Stomach (tissue), 9 donors: Measurements from ENCODE around the gene RNF5. TPM values are rescaled to one million over a fixed set of nuclear protein-coding genes. Genes with fewer than 3 reads are reported as not detected.

Experiments
- DNase-seq, 2 donors: peaks; one replicate each; pipeline versions ENCODE4 v3.0.0 to v3.0.0-alpha.2; 2013 to 2019
- H3K27ac ChIP-seq, 5 donors: fragments of 200-600 bp in 4 of 5; sonication (generic) in 4 of 5; one replicate each; pipeline ENCODE4 v1.5.1; 2013 to 2019; ENCODE audit warnings: mild to moderate bottlenecking in 1 of 5, moderate library complexity in 1 of 5
- H3K27me3 ChIP-seq, 3 donors: fragments of 200-600 bp; sonication (generic); one replicate each; pipeline ENCODE4 v1.5.1; 2017 to 2019; ENCODE audit warnings: mixed run types in 1 of 3
- H3K36me3 ChIP-seq, 4 donors: fragments of 200-600 bp; sonication (generic); 1 replicate in 3 of 4; 2 replicates in 1 of 4; pipeline ENCODE4 v1.5.1; 2016 to 2019
- H3K4me1 ChIP-seq, 4 donors: fragments of 200-600 bp; sonication (generic); one replicate each; pipeline ENCODE4 v1.5.1; 2016 to 2019
- H3K4me3 ChIP-seq, 4 donors: fragments of 200-600 bp; sonication (generic) in 3 of 4; one replicate each; pipeline ENCODE4 v1.5.1; 2016 to 2019; ENCODE audit warnings: mild to moderate bottlenecking in 1 of 4
- H3K9me3 ChIP-seq, 4 donors: fragments of 200-600 bp; sonication (generic); one replicate each; pipeline ENCODE4 v1.5.1; 2016 to 2019
- EP300 ChIP-seq: sonication (generic); formaldehyde crosslinking; IDR thresholded peaks from one replicate; pipeline ENCODE4 v1.6.1; 2017; ENCODE audit warnings: antibody characterized with exemption
- POLR2A ChIP-seq, 4 donors: fragments of 450-650 bp; IDR thresholded peaks; one replicate each; pipeline ENCODE4 v1.6.1; 2016; ENCODE audit warnings: antibody characterized with exemption in 4 of 4, control low read depth in 2 of 4, mild to moderate bottlenecking in 1 of 4, moderate library complexity in 1 of 4
- POLR2AphosphoS5 ChIP-seq, 3 donors: sonication (generic); formaldehyde crosslinking; IDR thresholded peaks; one replicate each; pipeline ENCODE4 v1.6.1; 2016; ENCODE audit warnings: antibody characterized with exemption in 3 of 3
- WGBS, 5 donors: extraction: QIAGEN DNeasy Blood & Tissue Kit in 3 of 5; methylation state at CpG; one replicate each; pipeline versions ENCODE4 v1.1.5 to v1.1.7; 2013 to 2018; 5-methylcytosine and 5-hydroxymethylcytosine counted together
- intact Hi-C: fragments of 100-400 bp; cut with DNase I; formaldehyde crosslinking; loops from one replicate; pipeline ENCODE4 v1.15.1; 2023; ENCODE audit warnings: low total_unique reads
- polyA plus RNA-seq, 3 donors: library from polyadenylated mRNA; stranded (reverse); fragments of 200-250 nt; gene quantifications; one replicate each; pipeline ENCODE4 v1.2.3, GENCODE V29; 2013
- total RNA-seq, 5 donors: library from RNA; depleted of rRNA; stranded (reverse); fragments of >200 nt; gene quantifications; one replicate each; pipeline versions ENCODE4 v1.1.0 to v1.2.3, GENCODE V29; 2014 to 2016
- TF ChIP-seq, protein P1 (sequence below), 7 experiments: fragments of 450-650 bp in 4 of 7; fragments of 200-600 bp in 3 of 7; sonication (generic) in 3 of 7; IDR thresholded peaks; one replicate each; pipeline ENCODE4 v1.5.1; 2016 to 2019; ENCODE audit warnings: antibody characterized with exemption in 7 of 7, control low read depth in 2 of 7, mild to moderate bottlenecking in 1 of 7
- donor health status: healthy with polysubstance abuse.
- donor health status: Bipolar disorder and iron deficiency.
- donor health status: healthy.

RNF5 gene
- total and polyA plus RNA-seq, 8 donors, result 22.6 to 107 (median 66.0) TPM

GRCh38 chr6:32215617-32216016, 37.4 kb downstream of the RNF5 start:
- TF ChIP-seq POLR2AphosphoS5 (IDR thresholded peaks at IDR 0.05) (no peak), POLR2A (IDR thresholded peaks at IDR 0.05) (no peak)
- Histone ChIP-seq H3K4me1 (no peaks in the 10 kb centered on the region), H3K27ac (no peak overlapping the region), H3K36me3 (no peaks in the 10 kb centered on the region), H3K4me3 (no peak overlapping the region), H3K27me3 (peaks cover 0 to 3% (median 0%) of the 10 kb centered on the region in 3 donors), H3K9me3 (no peaks in the 10 kb centered on the region)
- intact Hi-C loops, result no loop called here
- no peak for DNase-seq
- 92 to 98% (median 97%) methylated on average over 4 of the region's 4 CpGs for WGBS, 5 donors

GRCh38 chr6:32216285-32216684, 38.1 kb downstream of the RNF5 start:
- WGBS, 5 donors, result 73 to 91% (median 85%) methylated on average over 10 of the region's 10 CpGs
- no peaks in the 10 kb centered on the region for H3K36me3 ChIP-seq
- TF ChIP-seq POLR2A (IDR thresholded peaks at IDR 0.05), result no peak
- no peak for TF ChIP-seq POLR2AphosphoS5 (IDR thresholded peaks at IDR 0.05)
- no peak for TF ChIP-seq EP300
- TF ChIP-seq, protein P1, sequence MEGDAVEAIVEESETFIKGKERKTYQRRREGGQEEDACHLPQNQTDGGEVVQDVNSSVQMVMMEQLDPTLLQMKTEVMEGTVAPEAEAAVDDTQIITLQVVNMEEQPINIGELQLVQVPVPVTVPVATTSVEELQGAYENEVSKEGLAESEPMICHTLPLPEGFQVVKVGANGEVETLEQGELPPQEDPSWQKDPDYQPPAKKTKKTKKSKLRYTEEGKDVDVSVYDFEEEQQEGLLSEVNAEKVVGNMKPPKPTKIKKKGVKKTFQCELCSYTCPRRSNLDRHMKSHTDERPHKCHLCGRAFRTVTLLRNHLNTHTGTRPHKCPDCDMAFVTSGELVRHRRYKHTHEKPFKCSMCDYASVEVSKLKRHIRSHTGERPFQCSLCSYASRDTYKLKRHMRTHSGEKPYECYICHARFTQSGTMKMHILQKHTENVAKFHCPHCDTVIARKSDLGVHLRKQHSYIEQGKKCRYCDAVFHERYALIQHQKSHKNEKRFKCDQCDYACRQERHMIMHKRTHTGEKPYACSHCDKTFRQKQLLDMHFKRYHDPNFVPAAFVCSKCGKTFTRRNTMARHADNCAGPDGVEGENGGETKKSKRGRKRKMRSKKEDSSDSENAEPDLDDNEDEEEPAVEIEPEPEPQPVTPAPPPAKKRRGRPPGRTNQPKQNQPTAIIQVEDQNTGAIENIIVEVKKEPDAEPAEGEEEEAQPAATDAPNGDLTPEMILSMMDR (IDR thresholded peaks at IDR 0.05), result no peak

DNA sequence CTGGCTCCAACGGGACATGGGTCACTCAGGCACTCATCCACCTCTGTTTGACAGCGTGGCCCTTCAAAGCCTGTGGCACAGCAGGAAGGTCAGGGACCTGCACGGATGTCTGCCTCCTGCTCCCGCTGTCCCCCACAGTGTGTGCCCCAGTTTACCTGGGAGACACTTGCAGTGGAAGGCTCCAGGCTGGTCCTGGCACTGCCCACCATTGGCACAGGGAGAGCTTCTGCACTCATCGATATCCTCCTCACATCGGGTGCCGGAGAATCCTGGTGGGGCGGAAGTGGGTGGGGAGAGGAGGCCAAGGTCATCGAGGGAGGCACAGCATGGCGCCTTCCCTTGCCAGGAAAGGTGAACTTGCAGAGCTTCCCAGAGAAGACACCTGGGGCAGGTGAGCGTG, 38.8 kb downstream of the RNF5 start:
- Histone ChIP-seq H3K4me1 (no peaks in the 10 kb centered on the region), H3K9me3 (no peaks in the 10 kb centered on the region), H3K36me3 (no peaks in the 10 kb centered on the region), H3K4me3 (no peak overlapping the region), H3K27me3 (peaks cover 0 to 11% (median 0%) of the 10 kb centered on the region in 3 donors), H3K27ac (no peak overlapping the region)
- 84 to 93% (median 93%) methylated on average over 7 to 11 of the region's 11 CpGs for WGBS, 5 donors
- no peak for DNase-seq
- TF ChIP-seq POLR2AphosphoS5 (IDR thresholded peaks at IDR 0.05), result no peak
- no peak for TF ChIP-seq POLR2A (IDR thresholded peaks at IDR 0.05)
- TF ChIP-seq, protein P1 (IDR thresholded peaks at IDR 0.05), result no peak
- no peak for TF ChIP-seq EP300
- intact Hi-C loops, result no loop called here

More at GRCh38 chr6:32216285-32216684, 38.1 kb downstream of the RNF5 start:
- DNase-seq, result no peak
- Histone ChIP-seq H3K27ac (no peak overlapping the region), H3K4me3 (no peak overlapping the region), H3K9me3 (no peaks in the 10 kb centered on the region), H3K4me1 (no peaks in the 10 kb centered on the region), H3K27me3 (peaks cover 0 to 9% (median 0%) of the 10 kb centered on the region in 3 donors)
- intact Hi-C loops, result no loop called here

- TF ChIP-seq EP300 (no peak), POLR2AphosphoS5 (IDR thresholded peaks at IDR 0.05) (no peak), POLR2A (IDR thresholded peaks at IDR 0.05) (no peak)
- TF ChIP-seq, protein P1 (IDR thresholded peaks at IDR 0.05), result no peak
- no peaks in the 10 kb centered on the region for H3K9me3 ChIP-seq
- H3K27ac ChIP-seq, result no peak overlapping the region
- H3K36me3 ChIP-seq, result no peaks in the 10 kb centered on the region
- 50 to 68% (median 59%) methylated on average over 2 to 7 of the region's 7 CpGs for WGBS, 5 donors
- no peak for DNase-seq
- intact Hi-C loops, result no loop called here
- peaks cover 0 to 19% (median 0%) of the 10 kb centered on the region in 3 donors for H3K27me3 ChIP-seq
- H3K4me1 ChIP-seq, result no peaks in the 10 kb centered on the region
- no peak overlapping the region for H3K4me3 ChIP-seq
These were observed 40.0 kb downstream of the RNF5 start for GRCh38 chr6:32218167-32218566.

GRCh38 chr6:32220021-32220420, 41.8 kb downstream of the RNF5 start:
- no peak for DNase-seq
- Histone ChIP-seq H3K36me3 (no peaks in the 10 kb centered on the region), H3K27me3 (peaks cover 0 to 19% (median 0%) of the 10 kb centered on the region in 3 donors), H3K4me3 (no peak overlapping the region), H3K27ac (no peak overlapping the region), H3K4me1 (no peaks in the 10 kb centered on the region), H3K9me3 (no peaks in the 10 kb centered on the region)
- intact Hi-C loops, result no loop called here
- TF ChIP-seq POLR2A (IDR thresholded peaks at IDR 0.05) (no peak), POLR2AphosphoS5 (IDR thresholded peaks at IDR 0.05) (no peak), EP300 (no peak)
- TF ChIP-seq, protein P1 (IDR thresholded peaks at IDR 0.05), result no peak
- 57 to 87% (median 67%) methylated on average over 3 to 4 of the region's 4 CpGs for WGBS, 5 donors
